GM21576 (cell line): ENCODE results near the gene SKAP2.

Experiments
- ATAC-seq: cut with Tn5 transposase; IDR thresholded peaks from one replicate; pipeline ENCODE4 v1.9.1; 2021; ENCODE audit warnings: mild to moderate bottlenecking, moderate library complexity; ENCODE audit not compliant: unreplicated experiment

SKAP2 gene

GRCh38 chr7:26779978-26780595 is 84.3 kb downstream of the SKAP2 start:
- no peak for ATAC-seq

GRCh38 chr7:26777385-26777784 is 87.0 kb downstream of the SKAP2 start:
- no peak for ATAC-seq

- no peak for ATAC-seq
These were observed 103.9 kb downstream of the SKAP2 start for GRCh38 chr7:26760501-26760900.

GRCh38 chr7:26759108-26759507 is 105.3 kb downstream of the SKAP2 start:
- ATAC-seq = no peak

GRCh38 chr7:26743205-26743604 is 121.2 kb downstream of the SKAP2 start:
- no peak for ATAC-seq

GRCh38 chr7:26735976-26736600 is 128.3 kb downstream of the SKAP2 start:
- ATAC-seq = no peak

GRCh38 chr7:26729150-26729775 is 135.1 kb downstream of the SKAP2 start:
- no peak for ATAC-seq

GRCh38 chr7:26726051-26726450 is 138.3 kb downstream of the SKAP2 start:
- no peak for ATAC-seq

- ATAC-seq = no peak
These were observed 139.6 kb downstream of the SKAP2 start for GRCh38 chr7:26724795-26725194.

GRCh38 chr7:26723129-26723528 is 141.3 kb downstream of the SKAP2 start:
- ATAC-seq = no peak

- ATAC-seq = no peak
These were observed 142.9 kb downstream of the SKAP2 start for GRCh38 chr7:26721450-26721849.

GRCh38 chr7:26718063-26718462 is 146.3 kb downstream of the SKAP2 start:
- ATAC-seq = no peak

- ATAC-seq = no peak
These were observed 150.0 kb downstream of the SKAP2 start for GRCh38 chr7:26714438-26714837.

- ATAC-seq = no peak
These were observed 150.4 kb downstream of the SKAP2 start for GRCh38 chr7:26714006-26714405.

GRCh38 chr7:26709210-26709990 is 155.0 kb downstream of the SKAP2 start:
- ATAC-seq = no peak

- no peak for ATAC-seq
These were observed 158.8 kb downstream of the SKAP2 start for GRCh38 chr7:26705567-26705966.

- ATAC-seq = no peak
These were observed 159.6 kb downstream of the SKAP2 start for GRCh38 chr7:26704786-26705185.

- ATAC-seq = no peak
These were observed 160.4 kb downstream of the SKAP2 start for GRCh38 chr7:26704036-26704435.

GRCh38 chr7:26700893-26701292 is 163.5 kb downstream of the SKAP2 start:
- ATAC-seq = no peak

- ATAC-seq = no peak
These were observed 164.0 kb downstream of the SKAP2 start for GRCh38 chr7:26700386-26700785.

GRCh38 chr7:26699766-26700165 is 164.6 kb downstream of the SKAP2 start:
- ATAC-seq = no peak

GRCh38 chr7:26698806-26699205 is 165.6 kb downstream of the SKAP2 start:
- no peak for ATAC-seq
